Natural killer cell (primary cell): ENCODE results near the gene NSD2. TPM values are rescaled to one million over a fixed set of nuclear protein-coding genes. Genes with fewer than 3 reads are reported as not detected.
"Not testable (repeated sequence)": the region's sequence is repeated elsewhere in the genome, so short reads cannot be mapped to it uniquely, and the experiment has no call there.

Experiments
- ATAC-seq, 3 donors: fragments of 150-1000 bp in 2 of 3; fragments of 200-7000 bp in 1 of 3; cut with Tn5 transposase; 1 replicate in 1 of 3; 2 replicates in 2 of 3; pipeline ENCODE4 v1.10.0; 2021; ENCODE audit warnings: mild to moderate bottlenecking in 2 of 3, moderate library complexity in 2 of 3
- DNase-seq, 2 donors: peaks; one replicate each; pipeline versions ENCODE4 v3.0.0 to v3.0.0-alpha.2; 2013 to 2021; ENCODE audit warnings: mixed read lengths in 1 of 2
- H3K27ac ChIP-seq: one replicate; pipeline ENCODE4 v1.5.1; 2013; ENCODE audit warnings: mild to moderate bottlenecking, low read length
- H3K27me3 ChIP-seq: one replicate; pipeline ENCODE4 v1.6.1; 2013; ENCODE audit warnings: low read length; ENCODE audit not compliant: control insufficient read depth, insufficient read depth
- H3K36me3 ChIP-seq: one replicate; pipeline ENCODE4 v1.6.1; 2013; ENCODE audit warnings: low read length; ENCODE audit not compliant: control insufficient read depth, insufficient read depth
- H3K4me1 ChIP-seq: one replicate; pipeline ENCODE4 v1.6.1; 2013; ENCODE audit warnings: low read length; ENCODE audit not compliant: control insufficient read depth, insufficient read depth
- H3K4me3 ChIP-seq: one replicate; pipeline ENCODE4 v1.5.1; 2013; ENCODE audit warnings: low read length
- H3K9me3 ChIP-seq: one replicate; pipeline ENCODE4 v1.6.1; 2013; ENCODE audit warnings: low read length; ENCODE audit not compliant: control insufficient read depth, insufficient read depth
- H3K27ac Mint-ChIP-seq, 2 donors: one replicate each; pipeline ENCODE4 v1.8.0; 2022; ENCODE audit warnings: mild to moderate bottlenecking in 2 of 2, mixed read lengths in 2 of 2, moderate library complexity in 1 of 2
- H3K27me3 Mint-ChIP-seq, 2 donors: one replicate each; pipeline ENCODE4 v1.8.0; 2022; ENCODE audit warnings: low read depth in 2 of 2, mixed read lengths in 2 of 2
- H3K36me3 Mint-ChIP-seq: one replicate; pipeline ENCODE4 v1.8.0; 2022; ENCODE audit warnings: mixed read lengths
- H3K4me1 Mint-ChIP-seq, 2 donors: one replicate each; pipeline ENCODE4 v1.8.0; 2022; ENCODE audit warnings: mixed read lengths in 2 of 2
- H3K4me3 Mint-ChIP-seq: one replicate; pipeline ENCODE4 v1.8.0; 2022; ENCODE audit warnings: mild to moderate bottlenecking, moderate library complexity, mixed read lengths
- H3K9me3 Mint-ChIP-seq, 2 donors: one replicate each; pipeline ENCODE4 v1.8.0; 2022; ENCODE audit warnings: mixed read lengths in 2 of 2
- CTCF ChIP-seq: fragments of 200-600 bp; IDR thresholded peaks from one replicate; pipeline ENCODE4 v1.8.0; 2022; ENCODE audit warnings: antibody characterized with exemption
- WGBS: methylation state at CpG from one replicate; pipeline ENCODE4 v1.1.7; 2013; ENCODE audit warnings: missing lambda C conversion rate; ENCODE audit not compliant: insufficient coverage; 5-methylcytosine and 5-hydroxymethylcytosine counted together
- intact Hi-C: fragments of 100-400 bp; cut with micrococcal nuclease; formaldehyde crosslinking; loops from one replicate; pipeline ENCODE4 v1.14.2; 2022
- total RNA-seq, 4 donors: library from RNA; stranded (reverse); fragments of 120-200 nt in 1 of 4; gene quantifications; one replicate each; pipeline versions ENCODE4 v1.2.3 to v1.2.4, GENCODE V29; 2013 to 2022

The NSD2 gene
- total RNA-seq, 3 donors from 2014 or later (not counting 1 experiment from before 2014, with no cell fraction given): 36.4 to 51.0 (median 48.3) TPM

DNA sequence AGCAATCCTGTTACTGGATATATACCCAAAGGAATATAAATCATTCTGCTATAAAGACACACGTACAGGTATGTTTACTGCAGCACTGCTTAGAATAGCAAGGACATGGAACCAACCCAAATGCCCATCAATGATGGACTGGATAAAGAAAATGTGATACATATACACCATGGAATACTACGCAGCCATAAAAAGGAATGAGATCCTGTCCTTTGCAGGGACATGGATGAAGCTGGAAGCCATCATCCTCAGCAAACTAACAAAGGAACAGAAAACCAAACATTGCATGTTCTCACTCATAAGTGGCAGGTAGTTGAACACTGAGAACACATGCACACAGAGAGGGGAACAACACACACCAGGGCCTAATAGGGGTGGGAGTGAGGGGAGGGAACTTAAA is 132.2 kb downstream of the NSD2 start:
- H3K4me3 ChIP-seq, ATAC-seq, DNase-seq, H3K9me3 Mint-ChIP-seq, intact Hi-C loops, H3K36me3 ChIP-seq, H3K4me3 Mint-ChIP-seq, H3K9me3 ChIP-seq, H3K27me3 ChIP-seq, H3K27me3 Mint-ChIP-seq, H3K27ac ChIP-seq, H3K27ac Mint-ChIP-seq: not testable (repeated sequence)
- H3K4me1 ChIP-seq: peaks cover 11% of the 10 kb centered on the region
- H3K4me1 Mint-ChIP-seq: peaks cover 58 to 68% of the 10 kb centered on the region in 2 donors
- peaks cover 22% of the 10 kb centered on the region for H3K36me3 Mint-ChIP-seq
- WGBS: no CpG with 5 or more reads among the region's 2 CpGs

GRCh38 chr4:2006367-2006766 is 135.2 kb downstream of the NSD2 start:
- Histone ChIP-seq H3K27ac (no peak overlapping the region), H3K4me1 (peaks cover 22% of the 10 kb centered on the region), H3K9me3 (no peaks in the 10 kb centered on the region), H3K27me3 (no peaks in the 10 kb centered on the region), H3K4me3 (no peak overlapping the region), H3K36me3 (peaks cover 4% of the 10 kb centered on the region)
- no peak for DNase-seq
- 98% methylated on average over 6 of the region's 7 CpGs for WGBS
- intact Hi-C loops: no loop called here
- no peaks in the 10 kb centered on the region for H3K36me3 Mint-ChIP-seq
- H3K4me3 Mint-ChIP-seq: peak overlapping the region; percentile 95
- no peak overlapping the region for H3K27ac Mint-ChIP-seq
- TF ChIP-seq CTCF: no peak
- H3K9me3 Mint-ChIP-seq: no peaks in the 10 kb centered on the region
- peaks cover 42 to 49% of the 10 kb centered on the region in 2 donors for H3K4me1 Mint-ChIP-seq
- no peaks in the 10 kb centered on the region for H3K27me3 Mint-ChIP-seq
- ATAC-seq: no peak

DNA sequence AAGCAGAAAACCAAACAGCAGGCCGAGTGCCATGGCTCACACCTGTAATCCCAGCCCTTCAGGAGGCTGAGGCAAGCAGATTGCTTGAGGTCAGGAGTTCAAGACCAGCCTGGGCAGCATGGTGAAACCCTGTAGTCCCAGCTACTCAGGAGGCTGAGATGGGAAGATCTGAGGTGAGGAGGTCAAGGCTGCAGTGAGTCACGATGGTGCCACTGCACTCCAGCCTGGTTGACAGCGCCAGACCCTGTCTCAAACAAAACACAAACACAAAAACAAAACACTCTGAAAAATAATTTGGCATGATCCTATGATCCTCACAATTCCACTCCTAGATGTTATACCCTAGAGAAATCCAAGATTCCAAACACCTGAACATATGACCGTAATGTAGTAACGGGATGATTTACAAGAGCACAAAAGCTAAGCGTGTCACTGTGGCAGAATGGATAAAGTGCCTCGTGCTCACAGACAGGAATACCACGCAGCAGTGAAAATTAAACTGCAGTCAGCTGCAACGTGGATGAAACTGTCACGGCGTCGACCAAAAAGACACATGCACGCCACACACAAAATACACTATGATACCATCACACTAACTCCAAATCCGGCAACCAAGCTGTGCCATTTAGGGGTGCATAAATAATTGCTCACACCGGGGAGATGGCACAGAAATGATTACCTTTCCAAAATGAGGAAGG is 135.9 kb downstream of the NSD2 start:
- DNase-seq: no peak
- no peak for TF ChIP-seq CTCF
- Mint-ChIP-seq H3K36me3 (no peaks in the 10 kb centered on the region), H3K4me3 (peak overlapping the region; percentile 95), H3K27me3 (no peaks in the 10 kb centered on the region), H3K9me3 (no peaks in the 10 kb centered on the region), H3K27ac (peak overlapping the region; percentile 55 to 94), H3K4me1 (peaks cover 41 to 48% of the 10 kb centered on the region in 2 donors)
- Histone ChIP-seq H3K9me3 (no peaks in the 10 kb centered on the region), H3K4me3 (no peak overlapping the region), H3K27ac (no peak overlapping the region), H3K4me1 (peaks cover 22% of the 10 kb centered on the region), H3K36me3 (peaks cover 4% of the 10 kb centered on the region), H3K27me3 (no peaks in the 10 kb centered on the region)
- intact Hi-C loops: no loop called here
- WGBS: 94% methylated on average over 15 of the region's 15 CpGs
- no peak for ATAC-seq

DNA sequence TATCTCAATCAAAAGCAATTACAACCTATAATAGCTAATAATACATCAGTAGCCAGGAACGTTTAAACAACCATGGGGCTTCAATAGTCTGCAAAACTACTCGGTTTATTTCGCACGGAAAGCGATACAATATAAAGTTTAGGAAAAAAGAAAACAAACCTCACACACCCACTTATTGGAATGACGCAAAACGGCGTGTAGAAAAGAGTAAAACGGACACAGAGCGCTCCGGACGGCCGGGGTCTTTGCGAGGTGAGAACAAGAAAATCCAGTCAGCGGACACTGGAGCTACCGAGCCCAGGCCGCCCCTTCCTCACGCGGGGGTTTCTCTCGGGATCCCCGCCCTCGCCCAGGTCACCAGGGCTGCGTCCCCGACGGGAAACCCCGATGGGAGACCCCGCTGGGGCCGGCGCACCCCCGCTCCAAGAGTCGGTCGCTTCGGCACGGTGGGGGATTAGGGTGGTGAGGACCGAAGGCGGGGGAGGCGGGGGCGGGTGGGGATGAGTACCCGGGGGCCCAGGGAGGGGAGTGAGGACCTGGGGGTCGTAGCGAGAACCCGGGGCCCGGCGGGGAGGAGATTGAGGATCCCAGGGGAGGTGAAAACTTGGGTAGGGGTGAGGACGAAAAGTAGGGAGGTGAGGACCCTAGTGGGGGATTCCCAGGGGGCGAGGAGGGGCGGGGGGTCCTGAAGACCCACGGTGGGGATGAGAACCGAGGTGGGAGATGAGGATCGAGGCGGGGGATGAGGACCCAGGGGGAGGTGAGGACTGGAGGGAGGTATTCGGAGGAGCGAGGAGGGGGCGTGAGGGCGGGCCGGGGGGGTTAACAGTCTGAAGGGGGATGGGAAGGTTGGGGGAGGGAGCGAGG is 136.8 kb downstream of the NSD2 start:
- Histone ChIP-seq H3K36me3 (peaks cover 4% of the 10 kb centered on the region), H3K27me3 (no peaks in the 10 kb centered on the region), H3K4me1 (peaks cover 22% of the 10 kb centered on the region), H3K9me3 (no peaks in the 10 kb centered on the region), H3K27ac (no peak overlapping the region), H3K4me3 (peak overlapping the region; percentile 79)
- peak overlapping the region; percentile 95 for H3K4me3 Mint-ChIP-seq
- no peak for ATAC-seq
- H3K27me3 Mint-ChIP-seq: no peaks in the 10 kb centered on the region
- DNase-seq: peak in 1 of 2 donors; percentile 18
- no peaks in the 10 kb centered on the region for H3K9me3 Mint-ChIP-seq
- intact Hi-C loops: no loop called here
- peaks cover 32 to 39% of the 10 kb centered on the region in 2 donors for H3K4me1 Mint-ChIP-seq
- WGBS: 2% methylated on average over 48 of the region's 57 CpGs
- H3K36me3 Mint-ChIP-seq: no peaks in the 10 kb centered on the region
- H3K27ac Mint-ChIP-seq: peak overlapping the region; percentile 87 to 94
- no peak for TF ChIP-seq CTCF
